GM21723 (cell line): Measurements from ENCODE around the gene WDR44.
A peak's percentile ranks its signal among the peaks of the same experiment; 100 is the strongest.

ENCODE experiments used
- ATAC-seq: cut with Tn5 transposase; IDR thresholded peaks from one replicate; pipeline ENCODE4 v1.9.1; 2021; ENCODE audit warnings: mild to moderate bottlenecking, moderate library complexity; ENCODE audit not compliant: unreplicated experiment

The WDR44 gene

DNA sequence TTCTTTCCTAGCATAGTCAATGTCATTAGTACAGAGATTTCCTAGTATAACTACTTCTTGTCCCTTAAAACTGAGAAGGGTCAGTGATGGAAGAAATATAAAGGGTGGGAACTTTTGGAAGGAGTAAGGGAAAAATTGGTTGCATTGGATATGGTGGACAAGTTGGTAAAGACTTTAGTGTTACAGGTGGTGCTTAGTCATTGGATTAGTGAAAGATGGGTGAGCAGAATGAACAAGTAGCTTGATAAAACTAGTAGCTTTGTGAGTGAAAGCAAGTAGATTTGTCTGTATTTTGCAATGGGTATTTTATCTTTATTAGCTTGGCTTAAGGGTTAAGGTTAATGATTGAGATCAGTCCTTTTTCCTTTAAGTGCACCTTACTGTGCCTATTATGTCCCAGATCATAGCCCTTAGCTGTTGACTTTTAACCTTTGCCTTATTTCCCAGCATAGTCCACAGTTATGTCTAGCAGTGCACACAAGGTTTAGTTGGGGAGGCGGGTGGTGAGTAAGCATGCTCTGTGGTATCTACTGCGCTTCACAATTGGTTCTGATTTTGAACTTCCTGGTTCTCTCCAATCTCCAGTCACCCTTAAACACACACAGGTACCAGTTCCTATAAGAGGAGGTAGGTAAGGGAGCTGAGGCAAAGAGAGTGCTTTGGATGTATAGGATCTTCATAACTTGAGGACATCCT, 9.5 kb downstream of the WDR44 start:
- no peak for ATAC-seq

DNA sequence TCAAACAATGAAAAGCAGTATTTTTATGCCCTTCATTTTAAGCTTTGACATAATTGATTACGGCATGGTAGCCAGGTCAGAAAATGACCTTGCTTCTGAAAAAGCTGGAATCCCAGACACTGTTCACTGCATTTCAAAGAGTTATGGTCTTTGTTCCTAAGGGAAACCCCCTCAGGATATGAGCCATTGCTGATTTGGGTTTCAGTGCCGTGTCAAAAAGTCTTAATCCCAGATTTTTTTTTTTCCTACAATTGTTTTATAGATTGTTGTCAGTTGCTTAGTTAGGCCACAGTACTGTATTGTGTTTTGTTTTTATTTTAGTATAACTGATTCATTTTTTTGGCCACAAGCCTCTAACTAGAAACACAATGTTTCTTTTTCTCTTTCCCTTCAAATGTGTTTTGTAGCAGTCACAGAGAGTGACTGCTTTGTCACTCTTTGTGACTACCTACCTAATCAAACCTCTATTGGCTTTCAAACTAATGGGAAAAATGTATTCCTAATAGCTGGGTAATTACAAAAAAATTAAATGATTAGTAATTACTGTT, 10.3 kb downstream of the WDR44 start:
- no peak for ATAC-seq

DNA sequence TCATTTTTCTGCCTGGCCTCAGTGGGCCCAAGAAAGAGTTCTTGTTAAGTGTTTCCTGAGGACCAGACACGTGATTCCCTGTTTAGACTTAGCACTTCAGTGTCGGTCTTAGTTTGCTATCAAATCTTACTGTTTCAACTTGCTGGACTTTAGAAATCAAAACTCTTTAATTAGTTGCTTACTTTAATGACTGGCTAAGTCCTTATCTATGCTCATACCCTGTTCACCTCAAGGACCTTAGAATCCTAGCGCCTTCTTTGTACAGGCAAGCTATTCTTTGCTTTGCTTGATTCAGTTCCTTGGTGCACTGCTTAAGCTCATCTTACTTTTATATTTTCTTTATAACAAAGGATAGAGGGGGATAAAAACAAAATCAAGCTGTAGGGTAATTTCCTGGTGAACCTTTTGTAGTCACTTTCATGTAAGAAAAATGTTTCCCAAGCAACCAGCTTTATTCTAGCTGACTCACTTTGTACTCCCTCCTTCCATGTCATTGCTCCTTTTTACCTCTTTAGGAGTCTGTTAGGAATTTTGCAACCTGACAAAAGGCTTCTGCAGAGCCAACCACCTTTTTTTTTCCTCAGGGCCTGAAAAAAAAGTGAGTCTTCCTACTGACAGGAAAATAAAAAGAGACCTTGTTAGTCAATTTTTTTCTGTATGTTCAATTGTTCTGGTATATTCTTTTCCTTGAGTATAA, 14.7 kb downstream of the WDR44 start:
- ATAC-seq, result no peak

DNA sequence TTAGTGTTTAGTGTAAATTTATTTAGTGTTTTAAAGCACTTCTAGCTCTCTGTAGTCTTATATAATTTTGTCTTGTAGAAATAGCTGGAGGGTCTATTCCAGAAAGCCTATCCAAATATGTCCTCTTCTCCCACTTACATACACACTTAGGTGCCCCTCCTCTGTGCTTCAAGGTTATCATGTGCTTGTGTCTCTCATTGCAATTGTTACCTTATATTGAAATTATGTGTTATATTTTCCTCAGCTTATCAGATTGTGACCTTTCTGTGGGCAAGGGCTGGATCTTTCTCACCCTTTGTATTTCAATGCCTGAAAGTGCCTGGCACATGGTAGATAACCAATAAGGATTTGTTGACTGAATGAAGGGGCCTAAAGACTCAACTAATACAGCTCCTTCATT, 18.4 kb downstream of the WDR44 start:
- no peak for ATAC-seq

DNA sequence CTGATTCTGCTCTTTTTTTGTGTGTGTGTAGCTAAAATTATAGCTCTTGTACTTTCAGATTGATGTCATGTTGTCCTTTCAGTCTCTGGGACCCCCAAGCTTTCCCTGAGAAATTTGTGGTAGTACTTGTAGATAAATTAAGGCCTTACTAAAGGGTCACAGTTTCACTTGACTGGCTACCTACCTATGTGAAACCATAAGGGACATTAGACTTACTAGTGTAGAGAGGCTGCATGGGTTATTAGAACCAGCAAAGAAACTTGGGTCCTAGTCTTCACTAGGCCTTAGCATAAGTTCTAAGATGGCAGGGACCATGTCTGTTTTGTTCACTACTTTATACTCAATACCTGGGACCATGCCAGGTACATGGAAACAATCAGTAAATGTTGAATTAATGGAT, 21.4 kb downstream of the WDR44 start:
- no peak for ATAC-seq

DNA sequence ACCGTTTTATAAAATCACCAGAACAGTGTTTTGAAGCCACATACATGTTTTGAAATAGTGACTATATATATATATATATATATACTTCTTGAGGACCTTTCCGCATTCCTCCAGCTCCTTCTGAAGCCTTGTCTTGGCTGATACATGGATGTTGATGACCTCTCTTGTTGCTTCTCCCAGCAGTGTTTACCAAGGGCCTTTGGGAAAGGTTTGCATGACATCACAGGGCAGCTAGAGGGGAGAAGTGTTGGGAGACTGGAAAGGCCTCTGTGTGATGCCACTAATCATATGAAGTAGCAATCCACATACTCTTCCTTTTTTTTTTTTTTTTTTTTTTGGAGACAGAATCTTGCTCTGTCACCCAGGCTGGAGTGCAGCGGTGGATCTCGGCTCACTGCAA, 22.5 kb downstream of the WDR44 start:
- no peak for ATAC-seq

DNA sequence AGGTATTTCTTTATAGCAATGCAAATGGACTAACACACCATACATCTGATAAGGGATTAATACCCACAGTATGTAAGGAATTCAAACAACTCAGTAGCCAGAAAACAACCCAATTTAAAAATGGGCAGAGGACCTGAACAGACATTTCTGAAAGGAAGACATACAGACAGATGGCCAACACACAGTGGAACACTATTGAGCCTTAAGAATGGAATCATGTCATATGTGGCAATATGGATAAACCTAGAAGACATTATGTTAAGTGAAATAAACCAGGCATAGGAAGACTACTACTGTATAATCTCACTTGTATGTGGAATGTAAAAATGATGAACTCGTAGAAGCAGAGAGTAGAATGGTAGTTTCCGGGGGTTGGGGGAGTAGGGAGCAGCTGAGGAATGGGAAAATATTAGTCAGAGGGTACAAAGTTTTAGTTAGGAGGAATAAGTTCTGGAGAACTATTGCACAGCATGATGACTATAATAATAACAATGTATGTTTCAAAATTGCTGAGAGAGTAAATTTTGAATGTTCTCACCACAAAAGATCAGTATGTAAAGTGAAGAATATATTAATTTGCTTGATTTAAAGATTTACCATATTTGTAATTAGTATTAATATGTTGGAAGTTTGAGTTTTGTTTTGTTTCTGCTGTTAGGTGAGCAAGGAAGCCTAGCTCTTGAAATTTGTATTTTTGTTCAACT, 25.2 kb downstream of the WDR44 start:
- no peak for ATAC-seq

DNA sequence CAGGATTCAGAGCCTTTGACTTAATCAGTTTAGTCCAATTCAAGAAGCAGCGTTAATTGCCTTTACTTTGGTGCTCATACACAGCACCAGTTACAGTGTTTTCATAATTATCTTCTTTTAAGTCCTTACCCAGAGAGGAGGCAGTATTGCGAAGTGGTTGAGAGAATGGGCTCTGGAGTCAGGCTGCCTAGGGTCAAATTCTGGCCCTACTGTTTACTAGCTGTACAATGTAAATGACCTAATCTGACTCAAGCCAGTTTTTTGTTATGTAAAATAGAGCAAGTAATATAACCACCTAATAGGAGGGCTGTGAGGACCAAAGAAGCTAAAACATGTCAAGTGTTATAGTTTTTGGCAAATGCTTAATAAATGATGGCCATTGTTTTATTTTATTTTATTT, 27.6 kb downstream of the WDR44 start:
- ATAC-seq, result no peak

DNA sequence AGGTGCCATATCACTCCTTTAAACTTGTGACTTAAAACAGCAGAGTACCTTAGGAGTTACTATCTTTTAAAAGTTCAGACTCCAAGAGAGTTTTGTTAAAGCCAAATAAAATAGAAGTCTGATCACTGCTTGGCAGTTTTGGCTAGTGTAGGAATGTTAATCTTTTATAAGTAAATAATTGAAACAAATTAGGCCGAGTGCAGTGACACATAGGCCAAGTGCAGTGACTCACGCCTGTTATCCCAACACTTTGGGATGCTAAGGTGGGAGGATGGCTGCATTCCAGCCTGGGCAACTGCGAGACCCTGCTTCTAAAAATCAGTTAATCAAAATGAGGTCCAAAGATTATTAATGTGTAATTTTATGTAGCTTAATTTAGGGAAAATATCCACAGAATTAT, 37.2 kb downstream of the WDR44 start:
- ATAC-seq, result no peak

DNA sequence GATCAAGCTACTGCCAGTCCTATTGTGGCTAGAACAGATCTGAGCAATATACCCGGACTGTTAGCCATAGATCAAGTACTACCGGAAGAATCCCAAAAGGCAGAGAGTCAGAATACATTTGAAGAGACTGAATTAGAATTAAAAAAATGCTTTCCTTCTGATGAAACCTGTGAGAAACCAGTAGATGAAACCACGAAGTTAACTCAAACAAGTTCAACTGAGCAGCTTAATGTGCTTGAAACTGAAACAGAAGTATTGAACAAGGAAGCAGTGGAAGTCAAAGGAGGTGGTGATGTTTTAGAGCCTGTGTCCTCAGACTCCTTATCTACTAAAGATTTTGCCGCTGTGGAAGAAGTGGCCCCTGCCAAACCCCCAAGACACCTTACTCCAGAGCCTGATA, 46.8 kb downstream of the WDR44 start:
- no peak for ATAC-seq

DNA sequence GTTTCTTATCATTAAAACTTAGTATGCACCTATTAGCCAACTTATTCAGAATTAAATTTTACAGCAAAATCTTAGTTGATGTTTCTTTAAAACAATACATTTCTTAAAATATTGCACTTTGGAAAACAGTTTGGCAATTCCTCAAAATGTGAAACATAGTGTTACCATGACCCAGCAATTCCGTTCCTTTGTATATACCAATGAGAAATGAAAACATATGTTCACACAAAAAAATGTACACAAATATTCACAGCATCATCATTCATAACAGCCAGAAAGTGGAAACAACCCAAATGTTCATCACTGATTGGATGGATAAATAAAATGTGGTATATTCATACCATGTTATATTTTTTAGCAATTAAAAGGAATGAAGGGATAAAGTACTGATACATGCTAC, 50.2 kb downstream of the WDR44 start:
- ATAC-seq, result no peak

DNA sequence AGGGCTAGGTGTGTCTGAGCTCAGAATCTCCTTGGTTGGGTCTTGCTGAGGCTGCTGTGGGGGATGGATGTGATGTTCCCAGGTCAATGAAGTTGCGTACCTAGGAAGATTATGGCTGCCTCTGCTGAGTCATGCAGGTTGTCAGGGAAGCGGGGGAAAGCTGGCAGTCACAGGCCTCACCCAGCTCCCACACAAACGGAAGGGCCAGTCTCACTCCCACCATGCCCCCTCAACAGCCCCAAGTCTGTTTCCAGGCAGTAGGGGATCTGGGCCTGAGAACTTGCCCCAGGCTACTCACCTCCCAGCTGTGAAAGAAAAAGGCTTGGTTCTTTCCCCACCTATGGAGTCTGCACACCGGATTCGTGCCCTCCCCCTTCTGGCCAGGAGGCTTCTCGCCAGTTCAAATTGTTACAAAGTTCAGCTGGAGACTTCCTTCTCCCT, 72.9 kb downstream of the WDR44 start:
- no peak for ATAC-seq

DNA sequence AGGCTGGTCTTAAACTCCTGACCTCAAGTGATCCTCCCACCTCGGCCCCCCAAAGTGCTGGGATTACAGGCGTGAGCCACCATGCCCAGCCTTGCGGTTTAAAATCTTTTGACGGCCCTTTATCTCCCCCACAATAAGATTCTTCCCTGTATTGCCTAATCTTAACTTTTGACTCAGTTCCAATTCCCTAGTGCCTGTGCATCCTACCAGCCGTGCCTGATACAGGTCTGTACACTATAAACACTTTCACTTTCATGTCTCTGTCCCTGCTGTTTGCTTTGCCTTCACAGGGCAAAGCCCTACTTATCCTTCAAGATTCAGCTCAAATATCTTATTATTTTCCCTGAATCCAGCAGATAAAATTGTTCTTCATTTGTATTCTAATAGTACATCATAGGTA, 74.6 kb downstream of the WDR44 start:
- ATAC-seq, result peak; percentile 77

DNA sequence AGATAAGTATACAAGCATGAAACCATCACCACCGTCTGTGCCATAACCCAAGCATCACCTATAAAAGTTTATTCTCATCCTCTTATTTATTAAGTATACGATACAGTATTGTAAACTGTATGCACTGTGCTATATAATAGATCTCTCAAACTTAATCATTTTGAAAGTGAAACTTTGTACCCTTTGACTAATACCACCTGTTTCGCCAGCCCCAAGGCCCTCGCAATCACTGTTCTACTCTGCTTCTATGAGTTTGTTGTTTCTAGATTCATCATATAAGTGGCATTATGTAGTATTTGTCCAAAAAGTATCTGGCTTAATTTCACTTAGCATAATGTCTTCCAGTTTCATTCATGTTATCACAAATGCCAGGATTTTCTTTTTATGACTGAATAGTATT, 77.7 kb downstream of the WDR44 start:
- ATAC-seq, result peak; percentile 94

DNA sequence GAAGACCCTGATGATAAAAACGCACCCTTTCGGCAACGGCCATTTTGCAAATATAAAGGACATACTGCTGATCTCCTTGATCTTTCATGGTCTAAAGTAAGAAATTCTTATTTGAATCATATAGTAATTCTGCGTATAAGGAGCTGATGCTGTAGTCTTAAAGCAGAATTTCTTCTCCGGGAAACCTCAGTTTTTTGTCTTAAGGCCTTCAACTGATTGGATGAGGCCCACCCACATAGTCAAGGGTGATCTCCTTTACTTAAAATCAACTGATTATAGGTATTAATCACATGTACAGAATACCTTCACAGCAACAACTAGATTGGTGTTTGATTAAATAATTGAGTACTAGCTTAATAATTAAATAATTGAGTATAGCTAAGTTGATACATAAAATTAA, 86.9 kb downstream of the WDR44 start:
- ATAC-seq, result no peak

DNA sequence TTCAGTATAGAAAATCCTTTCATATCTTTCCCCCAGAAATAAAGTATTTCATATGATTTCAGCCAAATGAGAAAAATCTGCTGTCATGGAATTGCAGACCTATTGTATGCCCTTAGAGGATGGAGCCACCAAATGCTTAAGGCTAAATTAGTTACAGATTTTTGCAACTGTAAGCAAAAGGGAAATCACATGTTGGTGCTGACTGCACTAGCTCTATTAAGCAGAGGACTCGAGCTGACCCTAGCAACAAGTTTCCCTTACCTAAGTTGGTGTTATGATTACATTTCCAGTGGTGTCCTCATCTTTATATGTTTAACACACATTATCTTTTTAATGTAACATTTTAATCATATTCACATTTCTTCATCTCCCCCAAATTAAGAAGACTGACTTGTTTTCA, 91.4 kb downstream of the WDR44 start:
- ATAC-seq, result no peak

DNA sequence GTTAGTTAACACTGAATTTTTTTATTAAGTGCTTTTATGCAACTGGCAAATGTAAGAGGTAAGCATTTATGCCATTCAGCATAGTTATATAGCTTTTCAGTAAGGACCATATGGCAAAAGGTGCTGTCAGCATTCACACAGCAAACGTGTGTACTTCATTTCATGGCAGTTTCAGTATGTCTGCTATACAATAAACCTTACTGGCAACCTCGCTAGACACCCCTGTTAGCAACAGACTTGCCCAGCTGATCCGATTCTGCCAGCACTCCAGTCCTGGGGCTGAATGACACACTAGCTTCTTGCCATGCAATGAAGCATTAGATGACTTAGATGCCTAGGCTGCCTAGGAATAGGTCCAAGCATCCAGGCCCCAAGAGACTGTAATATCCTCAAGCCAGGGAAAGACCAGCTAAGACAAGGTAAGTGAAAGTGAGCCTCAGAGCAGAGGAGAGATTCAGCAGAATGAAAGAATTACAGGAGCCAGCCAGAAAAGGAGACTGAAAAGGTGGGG, 102.4 kb downstream of the WDR44 start:
- no peak for ATAC-seq

DNA sequence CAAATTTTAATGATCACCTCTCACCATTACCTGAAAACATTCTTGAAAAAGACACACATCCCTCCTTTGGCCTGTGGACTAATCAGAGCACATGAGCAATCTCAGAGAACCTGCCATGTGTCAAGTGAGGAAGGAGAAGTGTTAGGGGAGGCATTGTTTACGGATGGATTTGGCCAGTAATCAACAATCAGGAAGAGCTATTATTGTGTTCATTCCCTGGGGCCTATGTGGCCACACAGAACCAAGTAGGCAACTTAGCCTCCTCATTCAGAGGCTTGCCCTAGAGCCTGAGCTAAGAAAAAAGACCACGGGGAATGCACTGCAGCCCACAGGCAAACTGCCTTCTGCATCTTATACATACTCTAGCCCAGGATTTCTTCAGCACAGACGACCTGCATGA, 109.1 kb downstream of the WDR44 start:
- ATAC-seq, result no peak

DNA sequence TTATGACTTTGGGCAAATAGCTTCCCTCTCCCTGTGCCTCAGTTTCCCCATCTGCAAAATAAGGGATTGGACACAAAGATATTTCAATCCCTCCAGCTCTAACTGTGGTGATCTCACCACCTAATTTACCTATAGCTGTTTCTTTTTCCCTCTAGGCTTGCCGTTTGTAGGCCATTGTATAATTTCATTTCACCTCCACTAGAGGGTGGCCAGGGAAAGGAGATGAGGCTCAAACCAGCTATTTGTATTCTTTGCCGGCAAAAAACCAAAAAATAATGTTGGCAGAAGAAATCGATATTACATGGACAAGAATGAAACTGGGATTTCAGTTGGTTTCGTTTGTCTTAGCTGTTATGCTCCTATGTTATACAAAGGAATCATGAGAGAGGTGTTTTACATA, 113.6 kb downstream of the WDR44 start:
- no peak for ATAC-seq

DNA sequence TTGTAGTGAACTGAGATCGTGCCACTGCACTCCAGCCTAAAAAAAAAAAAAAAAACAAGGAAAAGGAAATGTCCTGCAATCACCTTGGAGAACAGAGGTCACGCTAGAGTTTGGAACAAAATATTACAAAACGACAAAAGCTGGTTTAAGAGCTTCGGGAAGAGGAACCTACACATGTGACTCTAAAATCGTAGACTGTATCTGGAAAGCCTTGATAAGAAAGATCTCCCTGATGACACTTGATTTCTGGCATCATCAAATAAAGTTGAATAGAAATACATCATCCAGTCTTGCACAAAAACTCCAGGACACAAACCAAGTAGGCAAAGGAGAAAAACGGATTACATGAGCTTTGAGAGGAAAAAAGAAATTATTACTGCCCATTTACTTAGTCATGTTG, 118.6 kb downstream of the WDR44 start:
- no peak for ATAC-seq

DNA sequence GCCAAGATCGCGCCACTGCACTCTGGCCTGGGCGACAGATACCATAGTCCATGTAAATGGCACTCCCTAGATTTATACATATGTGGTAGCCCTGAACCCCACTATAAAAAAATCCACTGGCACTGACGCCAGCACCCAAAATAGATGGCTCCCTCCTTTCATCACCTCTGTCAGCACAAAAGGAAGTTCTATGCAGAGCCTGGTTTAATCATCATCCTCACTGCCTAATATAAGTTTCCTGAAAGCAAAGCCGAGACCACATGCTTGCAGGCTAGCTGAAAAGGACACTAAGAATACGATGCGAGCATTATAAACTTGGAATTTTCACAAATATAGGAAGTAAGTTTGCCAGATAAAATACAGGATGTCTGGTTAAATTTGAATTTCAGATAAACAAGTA, 122.2 kb downstream of the WDR44 start:
- no peak for ATAC-seq
